Large intestine (tissue), 12 donors: ENCODE data around the gene MYO5B. TPM values are rescaled to one million over a fixed set of nuclear protein-coding genes. Genes with fewer than 3 reads are reported as not detected.
A peak's percentile ranks its signal among the peaks of the same experiment; 100 is the strongest.
"Not testable (repeated sequence)": the region's sequence is repeated elsewhere in the genome, so short reads cannot be mapped to it uniquely, and the experiment has no call there.

Source experiments
- DNase-seq, 2 donors: peaks; one replicate each; pipeline versions ENCODE4 v3.0.0 to v3.0.0-alpha.2; 2013
- H3K27ac ChIP-seq: one replicate; pipeline ENCODE4 v1.5.1; 2013; ENCODE audit warnings: low read length
- H3K27me3 ChIP-seq: 2 replicates; pipeline ENCODE4 v1.6.1; 2013; ENCODE audit warnings: low read length; ENCODE audit not compliant: control insufficient read depth, insufficient read depth
- H3K36me3 ChIP-seq: 2 replicates; pipeline ENCODE4 v1.6.1; 2013; ENCODE audit warnings: low read length; ENCODE audit not compliant: control insufficient read depth, insufficient read depth
- H3K4me1 ChIP-seq: one replicate; pipeline ENCODE4 v1.6.1; 2013; ENCODE audit warnings: low read length; ENCODE audit not compliant: control insufficient read depth, insufficient read depth
- H3K4me3 ChIP-seq: one replicate; pipeline ENCODE4 v1.5.1; 2013; ENCODE audit warnings: low read length
- H3K9me3 ChIP-seq: one replicate; pipeline ENCODE4 v1.6.1; 2013; ENCODE audit warnings: mild to moderate bottlenecking, low read depth, low read length, moderate library complexity; ENCODE audit not compliant: control insufficient read depth
- WGBS: methylation state at CpG from one replicate; pipeline ENCODE4 v1.1.5; 2013; ENCODE audit warnings: low lambda C conversion rate; ENCODE audit not compliant: insufficient coverage; 5-methylcytosine and 5-hydroxymethylcytosine counted together
- long read RNA-seq, 11 donors: transcript quantifications; one replicate each; lab custom pipeline, GENCODE V29; 2026
- polyA plus RNA-seq: library from polyadenylated mRNA; unstranded; fragments of 120-200 nt; gene quantifications from one replicate; pipeline ENCODE4 v1.2.1, GENCODE V29; 2013

MYO5B gene
- 52.0 TPM for polyA plus RNA-seq
- long read RNA-seq, donor 1, partial matches to known transcripts, result 5 of 7 reads
- long read RNA-seq, donor 1, other reads (novel, unspliced or antisense), result 0 of 7 reads
- long read RNA-seq, donor 2, transcript MYO5B-207 (9 exons, 1,693 nt), result major isoform, 5 of 10 reads
- long read RNA-seq, donor 2, partial matches to known transcripts, result 5 of 10 reads
- long read RNA-seq, donor 2, other reads (novel, unspliced or antisense), result 0 of 10 reads
- long read RNA-seq, donor 3, result 0 reads
- long read RNA-seq, donor 4, partial matches to known transcripts, result 0 of 1 reads
- long read RNA-seq, donor 4, other reads (novel, unspliced or antisense), result 0 of 1 reads
- long read RNA-seq, donor 5, result 0 reads
- long read RNA-seq, donor 6, partial matches to known transcripts, result 11 of 15 reads
- long read RNA-seq, donor 6, other reads (novel, unspliced or antisense), result 0 of 15 reads
- long read RNA-seq, donor 7, result 0 reads
- long read RNA-seq, donor 8, partial matches to known transcripts, result 7 of 9 reads
- long read RNA-seq, donor 8, other reads (novel, unspliced or antisense), result 0 of 9 reads
- long read RNA-seq, donor 9, partial matches to known transcripts, result 0 of 3 reads
- long read RNA-seq, donor 9, other reads (novel, unspliced or antisense), result 0 of 3 reads
- long read RNA-seq, donor 10, partial matches to known transcripts, result 0 of 4 reads
- long read RNA-seq, donor 10, other reads (novel, unspliced or antisense), result 0 of 4 reads
- long read RNA-seq, donor 11, partial matches to known transcripts, result 0 of 1 reads
- long read RNA-seq, donor 11, other reads (novel, unspliced or antisense), result 0 of 1 reads

GRCh38 chr18:50194631-50195532 is at the start of gene MYO5B:
TSS of gene MYO5B (minus strand) at chr18:50195147. CDS start at chr18:50194793, 354 bp downstream.
- peaks cover 30% of the 10 kb centered on the region for H3K27me3 ChIP-seq
- peaks cover 9% of the 10 kb centered on the region for H3K4me1 ChIP-seq
- H3K36me3 ChIP-seq, result no peaks in the 10 kb centered on the region
- no CpG with 5 or more reads among the region's 115 CpGs for WGBS
- DNase-seq, result peak; percentile 92 to 97
- no peaks in the 10 kb centered on the region for H3K9me3 ChIP-seq
- peak within 1 kb of the TSS; percentile 80 for H3K4me3 ChIP-seq
- H3K27ac ChIP-seq, result peak within 1 kb of the TSS; percentile 84

- DNase-seq, H3K36me3 ChIP-seq, H3K27ac ChIP-seq, H3K27me3 ChIP-seq, H3K9me3 ChIP-seq, H3K4me1 ChIP-seq, H3K4me3 ChIP-seq: not testable (repeated sequence)
- 80% methylated on average over 1 of the region's 8 CpGs for WGBS
Measured at GRCh38 chr18:50241768-50242167, 46.8 kb upstream of the MYO5B start.

DNA sequence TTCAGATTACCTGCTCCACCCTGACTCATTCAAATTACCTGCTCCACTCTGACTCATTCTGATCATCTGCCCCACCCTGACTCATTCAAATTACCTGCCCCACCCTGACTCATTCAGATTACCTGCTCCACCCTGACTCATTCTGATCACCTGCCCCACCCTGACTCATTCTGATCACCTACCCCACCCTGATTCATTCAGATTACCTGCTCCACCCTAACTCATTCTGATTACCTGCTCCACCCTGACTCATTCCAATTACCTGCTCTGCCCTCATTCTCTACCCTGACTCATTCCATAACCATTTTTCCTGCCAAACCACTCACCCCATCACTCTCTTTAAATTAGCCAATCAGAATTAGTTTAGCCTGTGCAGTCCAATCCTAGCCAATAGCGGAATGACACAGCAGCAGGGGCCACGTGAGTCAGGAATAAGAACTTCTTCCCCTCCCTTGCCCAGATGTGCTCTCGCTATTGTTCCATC is 45.2 kb upstream of the MYO5B start:
- Histone ChIP-seq H3K36me3 (no peaks in the 10 kb centered on the region), H3K4me3 (no peak overlapping the region), H3K4me1 (no peaks in the 10 kb centered on the region), H3K27ac (no peak overlapping the region), H3K9me3 (no peaks in the 10 kb centered on the region), H3K27me3 (no peaks in the 10 kb centered on the region)
- no CpG with 5 or more reads among the region's 3 CpGs for WGBS
- no peak for DNase-seq

DNA sequence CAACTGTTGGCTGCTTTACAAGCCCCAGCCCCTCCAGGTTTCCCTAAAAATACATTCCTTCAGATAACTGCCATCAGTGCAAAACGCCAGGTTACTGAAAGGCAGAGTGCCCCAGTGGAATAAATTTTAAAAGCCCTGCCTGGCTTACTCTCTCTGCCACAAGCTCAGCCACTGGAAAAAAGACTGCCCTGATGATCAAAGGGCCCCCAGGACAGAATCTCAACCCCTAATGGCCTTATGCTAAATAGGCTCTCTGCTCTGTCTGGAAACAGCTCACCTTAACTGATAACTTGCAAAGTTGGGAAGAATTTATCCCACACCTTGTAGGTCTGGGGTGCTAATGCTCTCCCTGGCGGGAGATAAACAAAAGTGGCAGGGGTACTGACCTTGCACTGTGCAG is 37.5 kb upstream of the MYO5B start:
- H3K27me3 ChIP-seq, result no peaks in the 10 kb centered on the region
- DNase-seq, result no peak
- H3K27ac ChIP-seq, result no peak overlapping the region
- no peaks in the 10 kb centered on the region for H3K9me3 ChIP-seq
- no CpG with 5 or more reads among the region's 2 CpGs for WGBS
- H3K36me3 ChIP-seq, result no peaks in the 10 kb centered on the region
- H3K4me3 ChIP-seq, result no peak overlapping the region
- H3K4me1 ChIP-seq, result no peaks in the 10 kb centered on the region

GRCh38 chr18:50231621-50232020 is 36.7 kb upstream of the MYO5B start:
- H3K27ac ChIP-seq, result no peak overlapping the region
- H3K4me3 ChIP-seq, result no peak overlapping the region
- H3K4me1 ChIP-seq, result no peaks in the 10 kb centered on the region
- H3K27me3 ChIP-seq, result no peaks in the 10 kb centered on the region
- H3K9me3 ChIP-seq, result no peaks in the 10 kb centered on the region
- no peak for DNase-seq
- H3K36me3 ChIP-seq, result no peaks in the 10 kb centered on the region
- WGBS, result no CpG with 5 or more reads among the region's 4 CpGs

GRCh38 chr18:50220249-50220648 is 25.3 kb upstream of the MYO5B start:
- not testable (repeated sequence) for H3K27ac ChIP-seq, H3K36me3 ChIP-seq, H3K27me3 ChIP-seq, DNase-seq, H3K4me3 ChIP-seq, H3K9me3 ChIP-seq, H3K4me1 ChIP-seq
- 79% methylated on average over 2 of the region's 4 CpGs for WGBS

DNA sequence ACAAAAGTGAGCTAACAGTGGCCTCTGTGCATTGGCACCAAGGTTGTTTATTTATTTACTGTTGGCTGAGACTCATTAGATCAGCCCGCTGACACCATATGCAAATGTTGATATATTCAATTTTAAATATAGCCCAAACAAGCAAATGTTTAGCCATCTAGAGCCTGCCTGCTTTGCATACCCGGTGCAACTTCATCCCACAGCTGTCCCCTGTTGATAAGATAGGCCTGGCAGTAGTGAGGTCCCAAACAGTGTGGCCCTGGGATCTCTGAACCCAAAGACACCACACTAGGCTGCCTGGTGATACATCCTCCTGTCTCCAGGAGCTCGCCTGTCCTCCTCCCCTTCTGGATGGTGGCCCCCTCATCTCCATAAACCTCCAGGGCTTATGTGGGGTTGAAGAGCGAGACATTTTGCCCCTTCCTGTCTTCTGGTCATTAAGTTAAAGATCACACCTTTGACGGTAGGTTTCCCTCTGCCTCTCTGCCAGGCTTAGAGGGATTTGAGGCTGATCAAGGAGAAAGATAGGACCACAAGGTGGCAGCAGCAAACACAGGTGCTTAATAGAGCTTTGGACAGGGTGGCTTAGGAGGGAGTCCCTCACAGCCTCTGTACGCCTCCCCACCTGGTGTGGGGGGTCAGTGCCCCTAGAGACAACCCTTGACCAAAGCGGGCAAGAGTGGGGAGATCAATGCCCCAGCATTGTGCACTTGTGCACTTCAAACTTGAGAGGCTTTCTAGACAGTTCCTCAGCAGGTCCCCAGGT is 23.7 kb upstream of the MYO5B start:
- Histone ChIP-seq H3K27me3 (no peaks in the 10 kb centered on the region), H3K4me3 (no peak overlapping the region), H3K36me3 (no peaks in the 10 kb centered on the region), H3K9me3 (no peaks in the 10 kb centered on the region), H3K4me1 (no peaks in the 10 kb centered on the region), H3K27ac (no peak overlapping the region)
- WGBS, result no CpG with 5 or more reads among the region's 7 CpGs
- DNase-seq, result no peak

- Histone ChIP-seq H3K9me3 (no peaks in the 10 kb centered on the region), H3K36me3 (no peaks in the 10 kb centered on the region), H3K27ac (no peak overlapping the region), H3K4me1 (no peaks in the 10 kb centered on the region), H3K27me3 (no peaks in the 10 kb centered on the region), H3K4me3 (no peak overlapping the region)
- WGBS, result 80% methylated on average over 2 of the region's 4 CpGs
- DNase-seq, result no peak
Measured at GRCh38 chr18:50209311-50209710, 14.4 kb upstream of the MYO5B start.

DNA sequence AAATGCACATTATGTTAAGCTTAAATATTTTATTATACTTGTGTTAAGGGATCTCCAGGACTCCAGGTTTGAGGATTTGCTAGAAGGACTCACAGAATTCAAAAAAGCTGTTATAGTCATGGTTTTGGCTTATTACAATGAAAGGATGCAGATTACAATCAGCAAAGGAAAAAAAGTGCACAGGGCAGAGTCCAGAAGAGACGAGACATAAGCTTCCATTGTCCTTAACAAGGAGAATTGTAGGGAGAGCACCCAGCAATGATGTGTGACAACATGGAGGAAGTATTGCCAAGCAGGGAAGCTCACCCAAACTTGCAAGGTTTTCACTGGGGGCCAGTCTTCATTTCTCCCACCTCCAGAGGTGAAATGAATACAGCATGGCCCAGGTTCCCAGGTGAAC is 12.8 kb upstream of the MYO5B start:
- Histone ChIP-seq H3K36me3 (no peaks in the 10 kb centered on the region), H3K27me3 (peaks cover 2% of the 10 kb centered on the region), H3K27ac (no peak overlapping the region), H3K4me1 (no peaks in the 10 kb centered on the region), H3K9me3 (no peaks in the 10 kb centered on the region), H3K4me3 (no peak overlapping the region)
- no peak for DNase-seq
- WGBS, result 0% methylated on average over 1 of the region's 1 CpG
